Endodermal cell (in vitro differentiated cells): ENCODE results near the gene C1orf21. TPM values are rescaled to one million over a fixed set of nuclear protein-coding genes. Genes with fewer than 3 reads are reported as not detected.

ENCODE experiments used
- DNase-seq: peaks from one replicate; pipeline ENCODE4 v3.0.0-alpha.2; 2017
- H3K27ac ChIP-seq: 2 replicates; pipeline ENCODE4 v1.5.1; 2013; ENCODE audit warnings: mild to moderate bottlenecking, low read depth, low read length, moderate library complexity
- H3K27me3 ChIP-seq: 2 replicates; pipeline ENCODE4 v1.6.1; 2013; ENCODE audit warnings: mild to moderate bottlenecking, low read length, moderate library complexity; ENCODE audit not compliant: insufficient read depth, control insufficient read depth, poor library complexity, severe bottlenecking
- H3K36me3 ChIP-seq: 2 replicates; pipeline ENCODE4 v1.7.0; 2013; ENCODE audit warnings: mild to moderate bottlenecking, low read length, moderate library complexity; ENCODE audit not compliant: control insufficient read depth, insufficient read depth
- H3K4me1 ChIP-seq: one replicate; pipeline ENCODE4 v1.7.0; 2013; ENCODE audit warnings: low read length; ENCODE audit not compliant: control insufficient read depth, insufficient read depth
- H3K4me3 ChIP-seq: 2 replicates; pipeline ENCODE4 v1.5.1; 2013; ENCODE audit warnings: mild to moderate bottlenecking, low read length, moderate library complexity
- H3K9ac ChIP-seq: 2 replicates; pipeline ENCODE4 v1.6.1; 2013; ENCODE audit warnings: mild to moderate bottlenecking, low read length, moderate library complexity; ENCODE audit not compliant: poor library complexity, severe bottlenecking; ENCODE audit errors: extremely low read depth
- H3K9me3 ChIP-seq: 2 replicates; pipeline ENCODE4 v1.6.1; 2013; ENCODE audit warnings: mild to moderate bottlenecking, low read length, moderate library complexity; ENCODE audit not compliant: control insufficient read depth
- H3K27ac Mint-ChIP-seq: 2 replicates; pipeline ENCODE4 v1.8.0; 2020; ENCODE audit warnings: mixed read lengths
- H3K27me3 Mint-ChIP-seq: 2 replicates; pipeline ENCODE4 v1.8.0; 2021; ENCODE audit warnings: mild to moderate bottlenecking, mixed read lengths; ENCODE audit not compliant: insufficient read depth
- H3K36me3 Mint-ChIP-seq: 2 replicates; pipeline ENCODE4 v1.8.0; 2020; ENCODE audit warnings: low read depth, mixed read lengths
- H3K4me1 Mint-ChIP-seq: 2 replicates; pipeline ENCODE4 v1.8.0; 2020; ENCODE audit warnings: mixed read lengths
- H3K4me3 Mint-ChIP-seq: 2 replicates; pipeline ENCODE4 v1.8.0; 2020; ENCODE audit warnings: mild to moderate bottlenecking, moderate library complexity, mixed read lengths
- H3K9me3 Mint-ChIP-seq: 2 replicates; pipeline ENCODE4 v1.8.0; 2020; ENCODE audit warnings: mild to moderate bottlenecking, mixed read lengths
- WGBS, 2 experiments: methylation state at CpG; one replicate each; pipeline versions ENCODE4 v1.1.5 to v1.1.7; 2013; ENCODE audit warnings: missing lambda C conversion rate in 2 of 2, mixed read lengths in 1 of 2; ENCODE audit not compliant: insufficient coverage in 1 of 2, insufficient read length in 1 of 2; 5-methylcytosine and 5-hydroxymethylcytosine counted together
- total RNA-seq, 2 donors: library from RNA; stranded (reverse); fragmentation: NEBNext Ultra II Directional in 1 of 2; extraction: Animal tissue kit (Norgen Biotek cat#: 25700) in 1 of 2; gene quantifications; 2 replicates in 1 of 2; 3 replicates in 1 of 2; pipeline ENCODE4 v1.2.1, GENCODE V29; 2021
- TF ChIP-seq, protein P1 (sequence below): fragments of 200-600 bp; sonication (generic); conservative IDR thresholded peaks from 2 replicates; pipeline ENCODE4 v1.5.0; 2021; ENCODE audit warnings: antibody characterized with exemption, mild to moderate bottlenecking

C1orf21 gene
- total RNA-seq, 2 donors from 2014 or later: 9.1 to 10.2 TPM

GRCh38 chr1:184545601-184546000 is 158.8 kb downstream of the C1orf21 start:
- Histone ChIP-seq H3K27me3 (no peaks in the 10 kb centered on the region), H3K9me3 (no peaks in the 10 kb centered on the region), H3K9ac (no peak overlapping the region), H3K4me1 (no peaks in the 10 kb centered on the region), H3K27ac (no peak overlapping the region), H3K36me3 (no peaks in the 10 kb centered on the region), H3K4me3 (no peak overlapping the region)
- Mint-ChIP-seq H3K27me3 (no peaks in the 10 kb centered on the region), H3K36me3 (no peaks in the 10 kb centered on the region), H3K27ac (no peak overlapping the region), H3K4me1 (no peaks in the 10 kb centered on the region), H3K9me3 (no peaks in the 10 kb centered on the region), H3K4me3 (no peak overlapping the region)
- 93 to 94% methylated on average over 3 to 4 of the region's 4 CpGs for WGBS, 2 experiments
- no peak for DNase-seq
- TF ChIP-seq, protein P1, sequence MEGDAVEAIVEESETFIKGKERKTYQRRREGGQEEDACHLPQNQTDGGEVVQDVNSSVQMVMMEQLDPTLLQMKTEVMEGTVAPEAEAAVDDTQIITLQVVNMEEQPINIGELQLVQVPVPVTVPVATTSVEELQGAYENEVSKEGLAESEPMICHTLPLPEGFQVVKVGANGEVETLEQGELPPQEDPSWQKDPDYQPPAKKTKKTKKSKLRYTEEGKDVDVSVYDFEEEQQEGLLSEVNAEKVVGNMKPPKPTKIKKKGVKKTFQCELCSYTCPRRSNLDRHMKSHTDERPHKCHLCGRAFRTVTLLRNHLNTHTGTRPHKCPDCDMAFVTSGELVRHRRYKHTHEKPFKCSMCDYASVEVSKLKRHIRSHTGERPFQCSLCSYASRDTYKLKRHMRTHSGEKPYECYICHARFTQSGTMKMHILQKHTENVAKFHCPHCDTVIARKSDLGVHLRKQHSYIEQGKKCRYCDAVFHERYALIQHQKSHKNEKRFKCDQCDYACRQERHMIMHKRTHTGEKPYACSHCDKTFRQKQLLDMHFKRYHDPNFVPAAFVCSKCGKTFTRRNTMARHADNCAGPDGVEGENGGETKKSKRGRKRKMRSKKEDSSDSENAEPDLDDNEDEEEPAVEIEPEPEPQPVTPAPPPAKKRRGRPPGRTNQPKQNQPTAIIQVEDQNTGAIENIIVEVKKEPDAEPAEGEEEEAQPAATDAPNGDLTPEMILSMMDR: no peak

DNA sequence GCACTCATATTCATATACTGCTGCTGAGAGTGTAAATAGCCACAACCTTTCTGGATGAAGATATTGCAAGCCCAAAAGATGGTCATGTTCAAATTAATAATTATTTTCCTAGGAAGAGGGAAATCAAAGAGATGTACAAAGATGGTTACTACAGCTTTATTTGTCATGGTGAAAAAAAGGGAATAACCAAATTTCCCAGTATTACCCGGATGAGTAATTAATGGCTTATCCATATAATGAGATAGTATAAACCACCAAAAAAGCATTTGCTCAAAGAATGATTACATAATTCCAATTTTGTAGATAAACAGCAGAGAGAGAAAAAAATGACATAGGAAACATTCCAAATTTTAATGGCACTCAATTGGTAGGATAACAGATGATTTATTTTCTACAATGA is 165.6 kb downstream of the C1orf21 start:
- H3K27me3 ChIP-seq: no peaks in the 10 kb centered on the region
- no peak for DNase-seq
- WGBS, 2 experiments: no CpG with 5 or more reads among the region's 1 CpG
- TF ChIP-seq, protein P1: no peak
- H3K4me1 ChIP-seq: no peaks in the 10 kb centered on the region
- no peaks in the 10 kb centered on the region for H3K9me3 ChIP-seq
- Mint-ChIP-seq H3K36me3 (no peaks in the 10 kb centered on the region), H3K27ac (no peak overlapping the region), H3K4me1 (no peaks in the 10 kb centered on the region), H3K9me3 (no peaks in the 10 kb centered on the region), H3K27me3 (no peaks in the 10 kb centered on the region), H3K4me3 (no peak overlapping the region)
- H3K9ac ChIP-seq: no peak overlapping the region
- no peak overlapping the region for H3K27ac ChIP-seq
- no peak overlapping the region for H3K4me3 ChIP-seq
- H3K36me3 ChIP-seq: no peaks in the 10 kb centered on the region

DNA sequence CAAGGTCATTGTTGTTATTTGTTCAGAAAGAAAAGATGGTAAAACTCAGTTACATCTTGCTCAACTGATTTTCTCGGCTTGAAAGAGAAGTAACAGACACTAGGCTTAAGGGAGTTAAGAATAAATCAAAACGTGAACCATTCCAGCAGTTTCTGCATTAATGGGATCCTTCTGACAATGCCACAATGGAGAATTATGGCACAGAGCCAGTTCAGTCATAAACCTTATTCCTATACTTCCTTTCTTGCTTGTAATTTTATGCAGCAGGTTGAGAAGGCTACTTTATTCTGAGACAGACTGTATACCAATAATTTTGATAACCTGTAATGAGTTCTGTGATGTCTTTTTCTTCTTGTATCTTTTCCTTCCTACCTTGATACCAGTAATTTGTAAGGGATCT is 167.0 kb downstream of the C1orf21 start:
- Histone ChIP-seq H3K4me1 (no peaks in the 10 kb centered on the region), H3K9ac (no peak overlapping the region), H3K4me3 (no peak overlapping the region), H3K9me3 (no peaks in the 10 kb centered on the region), H3K27ac (no peak overlapping the region), H3K36me3 (no peaks in the 10 kb centered on the region), H3K27me3 (no peaks in the 10 kb centered on the region)
- 90 to 94% methylated on average over 2 of the region's 2 CpGs for WGBS, 2 experiments
- no peaks in the 10 kb centered on the region for H3K9me3 Mint-ChIP-seq
- H3K36me3 Mint-ChIP-seq: no peaks in the 10 kb centered on the region
- no peaks in the 10 kb centered on the region for H3K27me3 Mint-ChIP-seq
- no peak overlapping the region for H3K27ac Mint-ChIP-seq
- no peaks in the 10 kb centered on the region for H3K4me1 Mint-ChIP-seq
- TF ChIP-seq, protein P1: no peak
- H3K4me3 Mint-ChIP-seq: no peak overlapping the region
- DNase-seq: no peak
